LHCN-M2 (cell line): ENCODE results near the gene TSC22D4. TPM values are rescaled to one million over a fixed set of nuclear protein-coding genes. Genes with fewer than 3 reads are reported as not detected.
"Not testable (repeated sequence)": the region's sequence is repeated elsewhere in the genome, so short reads cannot be mapped to it uniquely, and the experiment has no call there.

Experiments used
- DNase-seq: peaks from one replicate; pipeline ENCODE4 v3.0.0-alpha.2; 2012; ENCODE audit warnings: low read depth
- total RNA-seq: library from RNA; depleted of rRNA; stranded (reverse); fragments of >200 nt; gene quantifications from 2 replicates; pipeline ENCODE4 v1.2.3, GENCODE V29; 2014

The TSC22D4 gene
- total RNA-seq, 1 experiment from 2014 or later, result 41.3 TPM

GRCh38 chr7:100446040-100446439, 33.0 kb downstream of the TSC22D4 start:
- DNase-seq, result peak; percentile 68

- peak; percentile 86 for DNase-seq
Observed at GRCh38 chr7:100444311-100445278, 34.4 kb downstream of the TSC22D4 start.

- no peak for DNase-seq
Observed at GRCh38 chr7:100443096-100443840, 35.7 kb downstream of the TSC22D4 start.

GRCh38 chr7:100441641-100442535, 37.1 kb downstream of the TSC22D4 start:
- no peak for DNase-seq

GRCh38 chr7:100439244-100439643, 39.8 kb downstream of the TSC22D4 start:
- not testable (repeated sequence) for DNase-seq

GRCh38 chr7:100438731-100439130, 40.3 kb downstream of the TSC22D4 start:
- DNase-seq, result not testable (repeated sequence)

- DNase-seq, result no peak
Observed at GRCh38 chr7:100438172-100438571, 40.8 kb downstream of the TSC22D4 start.

- DNase-seq, result no peak
Observed at GRCh38 chr7:100437150-100438100, 41.6 kb downstream of the TSC22D4 start.

GRCh38 chr7:100435401-100436304, 43.4 kb downstream of the TSC22D4 start:
- peak; percentile 39 for DNase-seq

- DNase-seq, result no peak
Observed at GRCh38 chr7:100434297-100435144, 44.5 kb downstream of the TSC22D4 start.

- DNase-seq, result no peak
Observed at GRCh38 chr7:100433592-100434296, 45.3 kb downstream of the TSC22D4 start.

- no peak for DNase-seq
Observed at GRCh38 chr7:100433276-100433591, 45.8 kb downstream of the TSC22D4 start.

- no peak for DNase-seq
Observed at GRCh38 chr7:100432621-100433275, 46.3 kb downstream of the TSC22D4 start.

GRCh38 chr7:100432053-100432452, 47.0 kb downstream of the TSC22D4 start:
- no peak for DNase-seq

GRCh38 chr7:100431286-100431735, 47.7 kb downstream of the TSC22D4 start:
- no peak for DNase-seq

GRCh38 chr7:100430493-100431285, 48.3 kb downstream of the TSC22D4 start:
- DNase-seq, result no peak
